Large intestine (tissue), 3 donors: Measurements from ENCODE around the gene REPS1. TPM values are rescaled to one million over a fixed set of nuclear protein-coding genes. Genes with fewer than 3 reads are reported as not detected.

Experiments used
- DNase-seq, 2 donors: peaks; one replicate each; pipeline versions ENCODE4 v3.0.0 to v3.0.0-alpha.2; 2013
- H3K27ac ChIP-seq: one replicate; pipeline ENCODE4 v1.5.1; 2013; ENCODE audit warnings: low read length
- H3K27me3 ChIP-seq: 2 replicates; pipeline ENCODE4 v1.6.1; 2013; ENCODE audit warnings: low read length; ENCODE audit not compliant: control insufficient read depth, insufficient read depth
- H3K36me3 ChIP-seq: 2 replicates; pipeline ENCODE4 v1.6.1; 2013; ENCODE audit warnings: low read length; ENCODE audit not compliant: control insufficient read depth, insufficient read depth
- H3K4me1 ChIP-seq: one replicate; pipeline ENCODE4 v1.6.1; 2013; ENCODE audit warnings: low read length; ENCODE audit not compliant: control insufficient read depth, insufficient read depth
- H3K4me3 ChIP-seq: one replicate; pipeline ENCODE4 v1.5.1; 2013; ENCODE audit warnings: low read length
- H3K9me3 ChIP-seq: one replicate; pipeline ENCODE4 v1.6.1; 2013; ENCODE audit warnings: mild to moderate bottlenecking, low read depth, low read length, moderate library complexity; ENCODE audit not compliant: control insufficient read depth
- WGBS: methylation state at CpG from one replicate; pipeline ENCODE4 v1.1.5; 2013; ENCODE audit warnings: low lambda C conversion rate; ENCODE audit not compliant: insufficient coverage; 5-methylcytosine and 5-hydroxymethylcytosine counted together
- polyA plus RNA-seq: library from polyadenylated mRNA; unstranded; fragments of 120-200 nt; gene quantifications from one replicate; pipeline ENCODE4 v1.2.1, GENCODE V29; 2013

Gene REPS1
- polyA plus RNA-seq, 1 donor, result 49.2 TPM

DNA sequence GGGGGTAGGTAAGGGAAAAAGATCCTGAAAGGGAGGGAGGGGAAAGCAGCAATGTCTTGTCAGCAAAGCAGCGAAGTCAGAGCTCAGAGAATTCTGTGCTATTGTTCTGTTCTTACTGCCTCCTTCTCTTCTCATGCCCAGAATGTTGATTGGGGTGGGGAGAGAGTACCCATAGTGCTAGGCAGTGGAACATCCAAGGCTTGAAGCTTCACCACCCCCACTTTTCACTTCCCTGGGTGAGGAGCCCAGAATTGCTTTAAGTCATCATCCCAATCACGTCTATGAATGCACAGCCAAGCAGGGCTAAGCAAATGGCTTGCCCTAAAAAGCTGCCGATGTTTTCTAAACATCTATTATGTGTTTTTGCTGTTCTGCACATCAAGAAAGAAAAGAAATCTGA, 16.5 kb downstream of the REPS1 start:
- no peak for DNase-seq
- Histone ChIP-seq H3K4me3 (no peak overlapping the region), H3K4me1 (no peaks in the 10 kb centered on the region), H3K36me3 (no peaks in the 10 kb centered on the region), H3K27me3 (no peaks in the 10 kb centered on the region), H3K27ac (no peak overlapping the region), H3K9me3 (no peaks in the 10 kb centered on the region)
- no CpG with 5 or more reads among the region's 3 CpGs for WGBS

DNA sequence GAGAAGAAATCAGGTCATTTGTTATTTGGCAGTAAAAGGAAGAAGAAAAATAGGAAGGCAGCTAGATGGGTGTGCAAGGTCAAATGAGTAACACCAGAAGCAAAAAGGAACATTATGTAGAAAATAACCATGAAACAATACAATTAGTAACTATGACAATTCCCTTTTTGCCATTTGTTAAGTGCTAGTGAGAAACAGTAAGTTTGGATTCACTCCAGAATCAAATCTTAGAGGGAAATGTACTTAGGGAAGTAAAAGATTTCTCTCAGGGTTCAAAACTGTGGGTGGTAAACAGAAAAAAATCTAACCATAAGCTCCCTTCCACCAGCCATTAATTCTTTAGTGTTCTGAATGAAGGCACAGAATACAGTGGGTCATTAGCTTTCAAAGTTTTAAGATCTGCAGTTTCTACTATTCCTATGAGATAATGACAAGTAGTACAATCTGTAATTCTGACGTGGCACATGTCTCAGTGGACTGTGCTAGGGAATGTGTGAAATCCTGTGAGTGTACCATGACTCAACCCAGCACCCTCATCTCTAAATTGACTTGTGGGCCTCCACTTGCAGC, 17.1 kb downstream of the REPS1 start:
- Histone ChIP-seq H3K27me3 (no peaks in the 10 kb centered on the region), H3K4me3 (no peak overlapping the region), H3K36me3 (no peaks in the 10 kb centered on the region), H3K27ac (no peak overlapping the region), H3K9me3 (no peaks in the 10 kb centered on the region), H3K4me1 (no peaks in the 10 kb centered on the region)
- DNase-seq, result peak; percentile 18 to 22
- WGBS, result no CpG with 5 or more reads among the region's 1 CpG

DNA sequence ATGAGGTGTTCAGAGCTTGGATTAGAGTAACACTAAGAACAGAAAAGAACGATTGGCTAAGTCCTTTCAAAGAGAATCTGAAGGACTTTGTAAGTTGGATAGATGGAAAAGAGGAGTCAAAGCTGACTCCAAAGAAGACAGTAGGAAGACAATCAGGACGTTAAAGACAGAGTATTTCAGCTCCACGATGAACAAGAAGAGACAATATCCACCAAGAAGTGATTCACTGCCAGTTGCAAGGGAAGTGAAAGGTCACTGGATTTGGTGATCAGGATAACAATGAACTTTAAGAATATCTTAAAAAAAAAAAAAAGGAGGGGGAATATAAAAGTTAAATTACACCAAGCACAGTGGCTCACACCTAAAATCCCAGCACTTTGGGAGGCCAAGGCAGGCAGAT, 17.9 kb downstream of the REPS1 start:
- no peaks in the 10 kb centered on the region for H3K36me3 ChIP-seq
- no peak overlapping the region for H3K4me3 ChIP-seq
- no peaks in the 10 kb centered on the region for H3K9me3 ChIP-seq
- H3K27me3 ChIP-seq, result no peaks in the 10 kb centered on the region
- H3K4me1 ChIP-seq, result no peaks in the 10 kb centered on the region
- WGBS, result no CpG with 5 or more reads among the region's 3 CpGs
- no peak for DNase-seq
- no peak overlapping the region for H3K27ac ChIP-seq

DNA sequence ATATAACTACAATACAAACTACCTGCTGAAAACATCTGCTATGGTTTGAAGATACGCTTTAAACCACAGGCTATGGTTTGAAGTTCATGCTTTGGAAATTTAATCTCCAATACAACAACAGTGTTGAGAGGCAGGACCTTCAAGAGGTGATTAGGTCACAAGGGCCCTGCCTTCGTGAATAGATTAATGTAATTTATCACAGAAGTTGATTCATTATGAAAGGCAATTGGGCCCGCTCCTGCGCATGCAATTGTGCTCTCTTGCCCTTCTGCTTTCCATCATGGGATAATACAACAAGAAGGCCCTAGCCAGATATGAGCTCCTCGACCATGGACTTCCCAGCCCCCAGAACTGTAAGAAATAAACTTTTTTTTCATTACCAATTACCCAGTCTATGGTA, 21.2 kb downstream of the REPS1 start:
- no peaks in the 10 kb centered on the region for H3K9me3 ChIP-seq
- no peaks in the 10 kb centered on the region for H3K36me3 ChIP-seq
- H3K4me1 ChIP-seq, result no peaks in the 10 kb centered on the region
- no peak overlapping the region for H3K27ac ChIP-seq
- WGBS, result no CpG with 5 or more reads among the region's 5 CpGs
- DNase-seq, result no peak
- no peaks in the 10 kb centered on the region for H3K27me3 ChIP-seq
- H3K4me3 ChIP-seq, result no peak overlapping the region

DNA sequence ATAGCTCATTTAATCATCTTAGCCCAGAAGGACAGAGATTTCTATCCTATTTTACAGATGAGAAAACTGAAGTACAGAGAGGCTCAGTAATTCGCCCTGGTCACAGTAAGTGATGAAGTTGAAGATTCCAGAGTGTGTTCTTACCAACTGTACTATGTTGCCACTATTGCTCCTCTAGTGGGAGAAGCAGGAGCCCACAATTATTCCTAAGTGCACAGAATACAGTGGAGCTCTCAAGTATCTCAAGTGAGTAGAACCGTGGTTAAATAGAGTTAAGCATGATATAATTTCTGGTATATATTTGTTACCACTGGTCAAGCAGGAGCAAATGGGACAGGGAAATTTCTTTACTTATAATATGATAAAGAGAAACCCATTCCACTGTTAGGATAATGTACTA, 22.1 kb downstream of the REPS1 start:
- no peaks in the 10 kb centered on the region for H3K4me1 ChIP-seq
- no CpG with 5 or more reads among the region's 2 CpGs for WGBS

DNA sequence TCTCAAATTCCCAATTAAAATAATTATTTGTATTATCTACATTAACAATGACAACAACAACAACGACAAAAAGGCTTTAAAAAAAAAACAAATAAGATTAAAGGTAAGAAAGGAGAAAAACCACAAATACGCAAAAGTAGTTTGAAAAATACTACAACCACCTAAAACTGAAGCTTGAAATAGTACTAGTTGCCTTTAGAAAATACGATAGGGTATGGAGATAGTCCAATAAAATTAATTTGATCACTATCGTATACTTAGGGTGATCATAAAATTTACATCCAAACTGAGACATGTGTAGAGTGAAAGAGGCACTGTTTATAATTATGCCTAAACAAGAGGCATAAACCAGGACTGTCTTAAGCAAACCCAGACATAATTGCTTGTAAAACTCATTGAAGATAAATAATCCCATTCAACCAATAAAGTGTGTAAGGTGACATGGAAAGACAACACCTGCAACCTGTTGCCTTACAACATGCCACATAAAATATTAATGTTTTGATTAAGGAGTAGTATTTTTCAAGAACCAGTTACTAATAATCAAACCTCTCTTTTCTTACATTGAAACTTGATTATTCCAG, 22.7 kb downstream of the REPS1 start:
- Histone ChIP-seq H3K4me1 (no peaks in the 10 kb centered on the region), H3K36me3 (no peaks in the 10 kb centered on the region), H3K4me3 (no peak overlapping the region), H3K27ac (no peak overlapping the region), H3K9me3 (no peaks in the 10 kb centered on the region), H3K27me3 (no peaks in the 10 kb centered on the region)
- 92% methylated on average over 4 of the region's 4 CpGs for WGBS
- DNase-seq, result no peak

More for the DNA sequence above, 22.1 kb downstream of the REPS1 start:
- no peak overlapping the region for H3K27ac ChIP-seq
- H3K4me3 ChIP-seq, result no peak overlapping the region
- H3K36me3 ChIP-seq, result no peaks in the 10 kb centered on the region
- DNase-seq, result no peak
- no peaks in the 10 kb centered on the region for H3K27me3 ChIP-seq
- no peaks in the 10 kb centered on the region for H3K9me3 ChIP-seq

DNA sequence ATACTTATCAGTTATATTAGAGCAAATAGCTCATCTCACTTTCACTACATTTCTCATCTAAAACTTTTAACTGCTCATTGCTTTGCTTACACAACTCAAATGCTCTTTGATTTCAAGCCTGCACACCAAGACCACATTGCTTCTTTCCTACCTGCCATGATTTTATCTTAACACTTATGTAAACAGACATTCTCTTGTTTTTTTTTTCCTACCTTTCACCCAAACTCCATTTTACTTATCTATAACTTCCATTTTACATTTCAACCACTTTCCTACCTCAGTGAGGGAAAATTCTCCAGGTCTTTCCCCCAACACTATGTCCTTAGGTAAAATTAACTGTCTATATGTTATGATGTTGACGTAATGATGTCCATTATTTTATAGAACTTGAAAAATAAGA, 24.0 kb downstream of the REPS1 start:
- H3K4me1 ChIP-seq, result no peaks in the 10 kb centered on the region

DNA sequence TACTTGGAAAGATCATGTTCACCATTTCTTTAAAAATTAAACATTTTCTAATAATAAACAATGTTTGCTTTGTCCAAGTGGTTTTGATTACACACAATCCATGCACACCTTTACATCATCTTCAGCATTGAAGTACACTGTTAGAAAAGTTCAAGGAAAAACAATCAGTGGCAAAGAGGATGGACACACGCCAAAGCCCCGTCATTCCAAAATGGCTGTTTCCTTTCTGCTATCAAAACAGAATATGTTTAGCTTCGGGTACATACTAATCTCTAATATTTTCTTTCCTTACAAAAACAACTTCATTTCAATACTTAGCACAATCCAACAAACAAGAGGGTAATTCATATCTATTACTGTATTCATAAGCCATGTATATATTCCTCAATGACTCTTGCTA, 24.5 kb downstream of the REPS1 start:
- no peak overlapping the region for H3K4me3 ChIP-seq
- H3K9me3 ChIP-seq, result no peaks in the 10 kb centered on the region
- H3K27me3 ChIP-seq, result no peaks in the 10 kb centered on the region
- H3K4me1 ChIP-seq, result no peaks in the 10 kb centered on the region
- no peaks in the 10 kb centered on the region for H3K36me3 ChIP-seq
- no peak overlapping the region for H3K27ac ChIP-seq
- no peak for DNase-seq
- 93% methylated on average over 2 of the region's 3 CpGs for WGBS

More for the DNA sequence above, 24.0 kb downstream of the REPS1 start:
- H3K27me3 ChIP-seq, result no peaks in the 10 kb centered on the region
- no peak for DNase-seq
- no peak overlapping the region for H3K4me3 ChIP-seq
- H3K36me3 ChIP-seq, result no peaks in the 10 kb centered on the region
- WGBS, result no CpG with 5 or more reads among the region's 1 CpG
- no peaks in the 10 kb centered on the region for H3K9me3 ChIP-seq
- H3K27ac ChIP-seq, result no peak overlapping the region

DNA sequence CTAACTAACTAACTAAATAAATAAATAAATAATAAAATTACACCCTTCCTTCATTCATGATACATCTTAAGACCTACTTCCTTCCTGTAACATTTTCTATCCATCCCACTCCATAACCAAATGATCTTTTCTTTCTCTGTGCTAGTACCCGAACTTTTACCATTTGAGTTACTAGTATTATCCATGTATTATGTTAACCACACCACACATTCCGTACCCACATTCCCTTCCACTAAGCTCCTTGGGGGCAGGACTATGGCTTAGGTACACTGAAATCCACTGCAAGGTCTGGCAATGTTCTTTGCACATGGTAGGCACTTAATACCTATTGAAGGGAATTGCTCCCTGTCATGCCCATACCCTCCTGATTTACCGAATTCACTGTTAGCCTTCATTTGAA, 24.9 kb downstream of the REPS1 start:
- Histone ChIP-seq H3K4me1 (no peaks in the 10 kb centered on the region), H3K36me3 (no peaks in the 10 kb centered on the region), H3K9me3 (no peaks in the 10 kb centered on the region), H3K27me3 (no peaks in the 10 kb centered on the region), H3K4me3 (no peak overlapping the region), H3K27ac (no peak overlapping the region)
- 100% methylated on average over 1 of the region's 3 CpGs for WGBS
- DNase-seq, result no peak

DNA sequence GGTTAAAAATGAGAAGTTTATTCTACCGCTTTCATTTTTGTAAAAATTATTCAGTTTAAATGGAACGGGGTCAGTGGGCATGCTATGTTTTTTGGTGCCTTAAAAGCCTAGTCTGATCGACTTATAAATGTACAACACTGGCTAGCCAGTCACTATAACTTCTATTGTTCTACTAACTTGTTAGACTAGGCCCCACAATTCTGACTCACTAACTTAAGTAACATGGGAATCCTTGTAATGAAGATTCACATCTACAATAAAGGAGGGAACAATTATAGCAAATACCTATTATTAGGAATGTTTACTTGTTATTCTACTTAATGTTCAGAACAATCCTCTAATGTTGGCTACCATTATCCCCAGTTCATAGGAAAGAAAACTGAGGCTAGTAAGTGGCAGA, 28.5 kb downstream of the REPS1 start:
- H3K9me3 ChIP-seq, result no peaks in the 10 kb centered on the region
- 100% methylated on average over 1 of the region's 3 CpGs for WGBS

DNA sequence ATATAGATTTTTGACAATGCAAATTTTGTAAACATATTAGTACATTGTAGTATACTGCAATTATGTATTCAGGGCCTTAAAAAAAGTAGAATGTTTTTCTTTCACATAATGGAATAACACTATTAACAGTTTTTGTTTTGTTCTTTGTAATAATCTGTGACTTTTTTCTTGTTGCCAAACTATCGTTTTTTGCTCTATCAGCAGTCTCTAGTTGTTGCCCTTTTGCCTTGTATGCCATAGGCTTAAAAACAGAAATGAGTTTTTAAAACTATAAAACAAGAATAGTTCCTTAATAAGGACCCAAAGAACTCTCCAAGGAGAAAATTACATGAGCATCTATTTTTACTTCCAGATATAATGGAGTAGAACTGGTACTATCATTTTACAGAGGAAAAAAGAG, 29.5 kb downstream of the REPS1 start:
- no peak overlapping the region for H3K4me3 ChIP-seq
- no peak overlapping the region for H3K27ac ChIP-seq
- no peaks in the 10 kb centered on the region for H3K36me3 ChIP-seq
- no peak for DNase-seq
- H3K4me1 ChIP-seq, result peaks cover 7% of the 10 kb centered on the region
- 100% methylated on average over 1 of the region's 1 CpG for WGBS
- no peaks in the 10 kb centered on the region for H3K9me3 ChIP-seq
- H3K27me3 ChIP-seq, result no peaks in the 10 kb centered on the region

More for the DNA sequence above, 28.5 kb downstream of the REPS1 start:
- H3K27me3 ChIP-seq, result no peaks in the 10 kb centered on the region
- H3K36me3 ChIP-seq, result no peaks in the 10 kb centered on the region
- DNase-seq, result no peak
- H3K4me1 ChIP-seq, result peaks cover 7% of the 10 kb centered on the region
- no peak overlapping the region for H3K27ac ChIP-seq
- no peak overlapping the region for H3K4me3 ChIP-seq
